Activated CD4-positive, alpha-beta T cell treated with anti-CD3 and anti-CD28 coated beads for 24 hours (primary cell): ENCODE measurements around the gene RHOJ.
"Not testable (repeated sequence)": the region's sequence is repeated elsewhere in the genome, so short reads cannot be mapped to it uniquely, and the experiment has no call there.

Experiments used
- DNase-seq, 2 donors: peaks; one replicate each; pipeline ENCODE4 v3.0.0-alpha.2; 2020; ENCODE audit warnings: low read depth in 2 of 2

Gene RHOJ

DNA sequence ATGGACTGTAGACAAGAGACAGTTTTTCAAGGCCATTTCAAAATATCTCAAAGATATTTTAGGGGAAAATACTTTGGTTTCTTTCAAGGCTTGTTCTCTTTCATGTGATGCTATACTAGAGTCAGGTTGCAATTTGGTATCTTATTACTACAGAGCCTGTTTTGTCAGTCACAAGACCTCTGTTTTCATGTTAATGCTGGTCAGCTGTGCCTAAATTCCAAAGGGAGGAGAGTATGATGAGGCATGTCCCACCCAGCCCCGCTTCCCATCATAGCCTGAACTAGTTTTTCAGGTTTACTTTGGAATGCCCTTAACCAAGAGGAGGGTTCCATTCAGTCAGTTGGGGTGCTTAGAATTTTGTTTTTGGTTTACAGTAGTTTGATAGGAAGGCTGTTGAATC, 61.9 kb downstream of the RHOJ start:
- DNase-seq = no peak

DNA sequence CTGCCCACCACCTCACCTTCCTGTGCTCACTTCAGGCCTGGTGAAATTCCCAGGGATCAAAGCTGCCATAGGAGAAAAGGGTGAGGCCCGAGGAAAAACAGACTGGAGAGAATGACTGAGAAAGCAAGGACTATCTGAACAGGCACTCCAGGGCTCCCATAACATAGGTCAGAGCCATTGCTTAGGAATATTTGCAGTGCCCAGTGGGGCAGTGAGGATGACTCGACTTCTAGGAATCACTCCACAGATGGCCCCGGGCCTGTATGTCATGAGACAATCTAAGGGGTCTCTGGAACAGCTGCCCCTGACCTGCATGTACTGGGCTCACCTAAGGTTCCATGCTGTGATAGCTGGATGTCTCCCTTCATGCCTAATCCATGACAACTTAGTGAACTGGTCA, 62.9 kb downstream of the RHOJ start:
- no peak for DNase-seq

DNA sequence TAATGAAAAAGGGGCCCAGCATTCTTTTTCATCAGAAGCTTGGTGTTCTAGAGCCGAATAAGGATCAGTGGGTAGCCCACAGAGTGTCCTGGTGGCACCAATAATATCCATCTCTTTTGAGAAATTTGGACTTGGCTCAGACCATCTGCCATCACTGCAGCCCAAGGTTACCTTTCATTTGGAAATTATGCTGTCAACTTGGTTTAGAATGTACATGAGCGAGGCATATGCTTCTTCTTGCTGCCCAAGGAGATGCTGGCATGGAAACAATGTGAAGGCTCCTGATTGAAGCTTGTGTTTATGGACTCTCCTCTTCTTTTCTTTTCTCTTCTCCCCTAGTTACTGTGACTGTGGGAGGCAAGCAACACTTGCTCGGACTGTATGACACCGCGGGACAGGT, 64.5 kb downstream of the RHOJ start:
- DNase-seq = no peak

DNA sequence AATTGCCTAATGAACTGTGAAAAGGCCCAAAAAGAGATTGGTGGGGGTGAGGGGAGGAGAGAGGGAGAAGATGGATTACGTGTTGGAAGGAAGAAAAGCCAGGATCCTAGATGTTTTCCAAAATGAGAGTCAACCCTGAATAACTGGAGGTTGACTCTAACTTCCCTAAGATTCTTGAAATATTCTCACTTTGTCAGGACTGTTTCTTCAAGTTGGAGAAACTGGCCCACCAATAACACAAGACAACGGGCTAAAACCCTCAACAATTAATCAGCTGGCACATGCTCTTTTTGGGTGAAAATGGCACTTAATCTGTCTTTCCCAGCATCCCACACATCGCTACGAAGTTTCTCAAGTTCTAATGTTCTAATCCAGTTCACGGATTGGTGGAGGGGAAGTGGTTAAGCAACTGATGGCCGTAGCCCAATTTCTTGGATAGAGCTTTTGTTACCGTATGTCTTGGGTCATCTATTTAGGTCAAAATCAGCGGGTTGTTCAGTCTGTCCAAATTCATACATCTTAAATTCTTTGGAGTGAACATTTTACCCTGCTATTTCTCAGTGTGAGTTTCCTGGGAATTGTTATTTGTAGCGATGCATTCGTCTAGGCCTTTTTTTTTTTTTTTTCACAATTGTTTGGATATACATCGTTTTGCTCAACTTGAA, 65.5 kb downstream of the RHOJ start:
- DNase-seq = no peak

DNA sequence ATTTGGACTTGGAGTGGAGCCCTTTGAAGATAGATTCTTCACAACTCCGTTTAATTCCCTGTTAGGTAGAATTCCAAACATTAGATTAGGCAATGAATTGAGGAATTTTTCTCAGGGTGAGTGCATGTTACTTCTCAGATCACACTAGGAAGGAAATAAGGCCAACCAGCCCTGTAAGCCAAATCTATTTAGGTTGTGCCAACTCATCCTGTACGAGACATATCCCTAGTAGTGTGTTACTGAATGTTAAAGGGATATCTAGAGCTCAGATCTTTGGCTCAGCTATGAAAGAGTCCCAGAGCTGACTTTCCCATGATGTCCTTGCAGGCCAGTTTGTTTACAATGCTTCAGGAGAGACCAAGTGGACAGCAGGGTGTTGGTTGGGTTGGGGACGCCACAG, 68.9 kb downstream of the RHOJ start:
- DNase-seq = no peak

DNA sequence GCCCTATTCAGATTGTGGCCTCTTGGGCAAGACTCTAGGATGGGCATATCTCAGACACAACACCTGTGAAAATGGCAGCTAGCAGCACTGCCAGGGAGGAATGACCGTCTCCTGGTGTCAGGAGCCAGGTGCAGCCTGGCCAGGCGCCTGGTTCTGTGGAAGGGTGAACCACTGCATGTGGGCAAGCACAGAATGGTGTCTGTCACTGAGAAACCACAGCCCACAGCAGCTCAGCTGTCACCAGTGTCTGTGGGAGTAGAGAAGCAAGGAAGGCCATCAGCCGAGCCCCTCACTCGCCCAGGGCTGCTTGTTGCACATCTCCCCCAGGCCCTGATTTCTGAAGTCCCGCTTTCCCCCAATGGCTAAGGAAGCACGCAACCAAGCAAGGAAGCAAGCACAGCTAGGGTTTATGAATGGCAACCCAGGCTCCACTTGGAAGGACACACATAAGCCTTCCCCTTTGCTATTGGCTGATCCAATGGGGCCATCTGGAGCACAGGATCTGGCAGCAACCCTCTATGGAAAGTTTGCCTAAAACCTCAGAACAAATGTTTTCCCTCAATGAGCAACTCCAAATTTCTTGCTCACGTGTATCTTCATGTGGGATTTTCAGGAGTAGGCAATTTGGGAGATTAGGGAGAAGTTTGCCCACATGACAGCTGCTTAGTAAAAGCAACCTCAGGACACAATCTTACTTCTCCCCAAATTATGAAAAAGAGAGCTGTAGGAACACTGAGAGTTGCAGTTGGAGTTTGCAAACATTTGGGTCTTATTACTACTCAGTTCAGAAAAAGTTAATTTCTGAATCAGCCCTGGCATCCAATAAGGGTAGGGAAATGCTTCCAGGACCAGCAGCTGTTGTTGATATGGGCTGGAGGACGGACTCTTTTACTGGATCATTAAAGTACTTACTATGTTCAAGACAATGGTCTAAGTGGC, 69.7 kb downstream of the RHOJ start:
- DNase-seq = no peak

DNA sequence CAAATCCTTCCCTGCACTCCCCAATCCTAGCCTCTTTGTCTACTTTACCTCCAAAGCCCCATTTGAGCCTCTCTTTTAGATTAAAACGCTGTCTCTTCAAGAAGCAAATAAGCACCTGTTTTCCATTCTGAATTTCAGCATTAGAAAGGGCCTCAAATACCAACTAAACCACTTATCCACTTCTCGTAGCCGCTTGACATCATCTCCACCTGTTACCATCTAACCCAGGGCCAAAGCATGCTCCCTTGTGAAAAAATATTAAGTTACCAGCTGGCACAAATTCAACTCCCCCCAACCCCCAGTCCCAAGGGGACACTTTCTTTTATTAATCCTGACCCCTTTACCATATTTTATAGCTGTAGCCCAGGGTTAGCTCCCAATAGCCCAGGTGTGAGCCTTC, 71.4 kb downstream of the RHOJ start:
- DNase-seq = no peak

DNA sequence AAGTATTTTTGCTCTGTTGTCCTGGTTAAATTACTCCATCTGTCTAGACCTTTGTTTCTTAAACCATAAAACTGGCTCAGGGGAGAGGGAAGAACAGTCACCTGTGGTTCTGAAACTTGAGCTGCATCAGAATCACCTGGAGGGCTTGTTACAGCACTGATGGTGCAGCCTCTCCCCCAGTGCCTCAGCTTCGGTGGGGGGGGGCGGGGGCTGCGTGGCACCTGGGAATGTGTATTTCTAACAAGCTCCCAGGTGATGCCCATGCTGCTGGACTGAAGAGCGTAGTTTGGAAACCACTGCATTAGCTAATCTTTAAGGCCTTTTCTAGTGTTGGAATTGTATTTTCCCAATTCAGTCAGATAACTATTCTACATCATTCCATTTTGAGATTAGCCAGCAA, 71.8 kb downstream of the RHOJ start:
- DNase-seq = no peak

DNA sequence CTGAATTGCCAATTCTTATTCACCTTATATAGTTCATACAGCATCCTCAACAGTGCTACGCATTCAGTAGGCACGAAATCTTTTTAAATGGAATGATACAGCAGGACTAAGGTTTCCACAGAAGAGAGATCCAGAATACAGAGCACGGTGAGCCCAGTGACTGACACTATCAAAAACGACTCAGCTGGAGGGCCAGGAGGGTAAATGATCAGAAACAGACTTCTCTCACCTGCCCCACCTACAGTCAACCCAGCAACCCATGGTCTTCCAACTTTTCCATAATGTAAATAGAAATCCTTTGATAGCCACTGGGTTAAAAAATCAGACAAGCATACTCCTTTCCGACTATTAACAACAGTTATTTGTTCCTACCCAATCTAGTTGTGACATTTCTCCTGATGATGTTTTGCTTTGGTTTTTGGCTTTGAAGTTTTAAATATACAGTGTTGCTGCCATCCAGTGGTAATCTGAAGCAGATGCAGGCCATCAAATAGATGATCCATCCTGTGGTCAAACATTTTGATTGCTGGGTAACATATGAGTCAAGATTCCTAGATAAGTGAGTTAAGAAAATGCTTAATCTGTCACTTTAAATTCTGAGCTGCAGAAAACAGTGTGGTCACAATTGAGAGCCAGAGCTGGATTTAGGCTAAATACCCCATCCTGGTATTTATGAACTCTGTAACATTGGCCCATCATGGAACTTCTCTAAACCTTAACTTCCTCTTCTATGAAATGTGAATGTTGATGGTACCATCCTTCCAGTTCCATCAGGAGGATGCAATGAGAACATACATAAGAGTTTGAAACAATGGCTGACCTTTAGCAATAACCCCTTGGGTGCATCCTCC, 72.5 kb downstream of the RHOJ start:
- DNase-seq = no peak

DNA sequence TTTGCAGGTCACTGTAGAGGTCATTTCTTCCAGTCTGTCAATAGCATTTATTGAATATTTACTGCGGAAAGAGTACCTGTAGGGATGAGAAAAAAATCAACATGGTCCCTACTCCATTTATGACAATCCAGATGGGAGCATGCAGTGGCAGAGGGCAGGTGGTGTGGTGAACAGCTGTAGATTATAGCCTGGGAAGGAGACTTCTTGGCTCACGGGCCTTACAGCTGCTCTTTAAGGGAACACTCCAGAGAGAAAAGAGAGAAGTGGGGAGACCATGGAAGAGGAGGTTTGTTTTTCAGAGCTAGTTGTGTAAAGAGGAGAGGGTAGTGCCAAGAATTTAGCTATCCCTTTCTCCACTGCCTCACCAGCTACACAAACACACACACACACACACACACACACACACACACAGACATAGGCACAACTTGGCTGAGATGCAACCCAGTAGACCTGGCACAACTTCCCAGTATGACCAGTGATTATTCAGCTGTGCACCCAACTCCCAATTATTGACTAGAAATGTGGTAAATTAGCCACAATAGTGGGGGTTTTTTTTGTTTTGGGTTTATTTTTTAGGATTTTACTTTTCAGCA, 73.4 kb downstream of the RHOJ start:
- no peak for DNase-seq

DNA sequence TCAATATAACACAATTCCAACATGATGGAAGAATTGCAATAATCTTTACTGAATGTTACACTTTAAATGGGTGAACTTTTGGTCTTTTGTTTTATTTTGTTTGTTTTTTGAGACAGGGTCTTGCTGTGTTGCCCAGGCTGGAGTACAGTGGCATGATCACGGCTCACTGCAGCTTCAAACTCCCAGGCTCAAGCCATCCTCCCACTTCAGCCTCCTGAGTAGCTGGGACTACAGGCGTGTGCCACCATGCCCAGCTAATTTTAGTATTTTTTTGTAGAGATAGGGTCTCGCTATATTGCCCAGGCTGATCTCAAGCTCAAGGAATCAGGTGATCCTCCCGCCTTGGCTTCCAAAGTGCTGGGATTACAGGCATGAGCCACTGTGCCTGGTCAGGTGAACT, 75.7 kb downstream of the RHOJ start:
- DNase-seq = not testable (repeated sequence)

DNA sequence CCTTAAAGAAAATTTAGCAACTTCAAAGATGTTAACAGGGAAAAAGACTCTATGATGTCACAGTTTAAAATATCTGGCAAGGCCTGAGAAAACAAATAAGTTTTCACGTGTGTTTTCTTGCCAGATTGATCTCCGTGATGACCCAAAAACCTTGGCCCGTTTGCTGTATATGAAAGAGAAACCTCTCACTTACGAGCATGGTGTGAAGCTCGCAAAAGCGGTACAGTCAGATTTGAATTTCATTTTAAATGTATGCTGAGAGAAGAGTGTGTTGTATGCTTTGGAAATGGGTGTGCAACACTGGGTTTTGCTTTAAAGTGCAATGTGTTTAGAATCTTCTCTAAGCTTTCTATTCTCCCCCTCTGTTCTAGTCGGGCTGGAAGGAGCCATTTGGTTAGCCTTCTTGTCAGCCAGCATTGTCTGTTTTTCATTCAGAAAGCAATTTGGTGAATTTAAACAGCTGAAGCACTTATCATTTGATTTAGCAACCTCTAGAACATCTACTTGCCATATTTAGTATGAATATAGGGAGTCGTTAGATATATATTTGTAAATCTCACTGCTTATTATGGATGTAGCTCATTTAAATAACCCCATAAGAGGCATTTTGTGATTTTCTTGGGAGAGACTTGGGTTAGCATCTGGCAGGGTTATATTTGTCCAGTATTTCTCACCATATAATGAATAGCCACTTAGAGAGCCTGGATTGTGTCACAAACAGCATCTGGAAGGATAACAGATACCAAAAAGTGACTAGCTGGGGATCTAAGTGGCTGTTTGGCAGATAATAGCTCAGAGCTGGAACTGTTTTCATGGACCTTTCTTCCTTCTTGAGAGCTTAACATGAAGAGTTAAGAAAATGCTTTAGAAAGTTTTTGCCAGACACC, 79.0 kb downstream of the RHOJ start:
- DNase-seq = no peak

DNA sequence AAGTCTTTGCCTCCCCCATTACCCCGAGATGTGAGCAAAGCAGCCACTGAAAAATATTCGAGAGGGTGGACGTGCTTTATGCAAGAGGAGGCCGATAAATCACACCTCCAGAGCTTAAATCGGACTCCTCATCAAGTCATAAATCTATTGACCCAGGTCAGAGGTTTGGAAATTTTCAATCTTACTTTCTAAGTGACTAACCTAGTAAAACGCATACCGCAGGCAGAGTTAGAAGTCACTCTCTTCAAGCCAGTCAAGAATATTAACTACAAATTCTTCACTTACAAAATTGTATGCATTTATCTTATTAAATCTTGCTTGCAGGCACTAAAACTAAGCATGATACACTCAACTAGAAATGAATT, 79.6 kb downstream of the RHOJ start:
- no peak for DNase-seq

DNA sequence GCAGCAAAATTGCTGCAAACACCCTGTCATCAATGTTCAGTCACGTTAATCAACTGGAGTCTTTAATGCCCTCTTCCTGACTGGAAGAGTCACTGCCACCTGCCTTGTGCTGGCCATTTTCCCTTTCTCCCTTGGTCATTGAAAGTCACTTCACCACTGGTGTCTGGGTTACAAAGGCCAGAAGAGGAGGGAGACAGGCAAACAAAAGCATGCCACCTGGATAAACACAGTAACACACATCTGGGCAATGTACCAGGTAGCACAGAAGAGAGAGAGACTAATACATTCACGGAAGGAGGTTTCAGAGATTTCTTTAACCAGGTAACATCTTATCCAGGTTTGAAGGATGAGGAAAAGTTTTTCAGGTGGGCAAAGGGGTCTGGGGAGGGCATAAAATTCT, 81.8 kb downstream of the RHOJ start:
- DNase-seq = no peak

DNA sequence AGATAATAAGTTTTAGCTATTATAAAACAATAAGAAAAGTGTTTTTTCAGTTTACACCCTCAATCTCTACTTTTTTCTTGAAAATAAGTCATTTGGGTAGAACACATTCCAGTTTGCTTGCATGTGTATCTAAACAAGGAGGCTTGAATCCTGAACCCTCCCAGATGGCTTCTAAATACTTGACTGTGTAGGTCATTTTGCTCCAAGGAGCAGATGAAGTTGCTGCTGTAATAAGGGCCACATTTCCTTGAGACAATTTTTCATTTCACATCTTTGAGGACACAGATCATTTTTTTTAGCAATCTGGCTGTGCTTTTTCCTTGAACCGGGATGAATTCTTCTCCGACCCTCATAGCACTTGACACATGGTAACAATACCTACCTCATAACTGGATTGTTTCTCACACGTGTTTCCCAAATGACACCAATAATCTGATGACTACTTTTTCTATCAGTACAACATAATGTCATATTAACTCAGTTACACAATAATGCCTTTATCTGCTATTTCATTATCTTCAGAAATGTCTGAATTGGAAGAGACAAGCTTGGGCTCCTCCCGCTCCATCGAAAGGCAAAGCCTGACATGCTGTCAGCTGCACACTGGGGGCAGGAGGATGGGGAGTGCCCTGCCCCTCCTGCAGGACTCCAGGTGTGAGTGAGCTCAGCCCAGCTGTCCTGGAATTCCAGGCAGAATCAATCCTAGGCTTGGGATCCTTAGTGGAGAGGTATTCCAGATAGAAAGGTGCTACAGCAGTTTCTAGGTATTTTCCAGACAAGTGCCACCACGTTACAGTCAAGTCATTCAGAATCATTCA, 83.6 kb downstream of the RHOJ start:
- no peak for DNase-seq

DNA sequence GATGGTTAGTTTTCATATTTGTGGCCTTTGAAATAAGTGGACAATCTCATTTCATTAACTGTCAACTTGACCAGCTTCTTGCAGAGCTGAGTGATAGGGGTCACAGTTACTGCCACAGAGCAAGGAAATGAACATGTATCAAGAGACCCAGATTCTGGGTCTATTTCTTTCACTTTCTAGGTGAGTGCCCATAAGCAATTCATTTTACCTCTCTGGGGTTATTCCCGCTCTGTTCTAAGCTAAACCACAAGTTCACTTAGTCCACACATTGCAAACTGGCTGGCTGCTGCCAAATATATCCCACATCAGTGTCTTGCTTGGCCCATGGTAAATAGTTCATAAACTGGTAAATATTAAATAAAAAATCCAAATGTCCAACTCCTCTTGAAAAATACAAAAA, 84.6 kb downstream of the RHOJ start:
- no peak for DNase-seq

DNA sequence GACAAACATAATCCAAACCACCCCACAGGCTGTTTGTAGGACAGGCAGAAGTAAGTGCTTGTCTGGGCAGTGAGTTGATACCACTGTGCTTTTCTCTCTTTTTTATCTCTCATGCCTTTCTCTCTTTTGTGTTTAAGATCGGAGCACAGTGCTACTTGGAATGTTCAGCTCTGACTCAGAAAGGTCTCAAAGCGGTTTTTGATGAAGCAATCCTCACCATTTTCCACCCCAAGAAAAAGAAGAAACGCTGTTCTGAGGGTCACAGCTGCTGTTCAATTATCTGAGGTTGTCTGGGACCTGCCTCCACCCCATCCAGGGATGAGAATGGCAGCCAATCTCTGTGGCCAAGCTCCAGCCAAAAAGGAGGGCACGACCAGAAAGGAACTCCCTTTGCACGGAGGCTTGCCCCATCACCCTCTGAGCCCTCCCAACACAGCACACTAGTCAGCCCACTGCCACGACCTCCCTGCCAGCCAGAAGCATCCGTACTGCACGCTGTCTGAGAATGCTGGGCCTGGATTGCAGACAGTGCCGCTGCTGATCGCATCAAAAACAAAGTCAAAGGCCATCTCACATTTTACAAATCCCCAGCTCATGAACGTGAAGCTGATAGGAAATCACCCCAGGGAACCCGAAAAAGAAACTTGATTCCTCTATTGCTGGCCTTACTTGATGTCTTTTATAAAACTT, 86.6 kb downstream of the RHOJ start:
- DNase-seq = no peak

DNA sequence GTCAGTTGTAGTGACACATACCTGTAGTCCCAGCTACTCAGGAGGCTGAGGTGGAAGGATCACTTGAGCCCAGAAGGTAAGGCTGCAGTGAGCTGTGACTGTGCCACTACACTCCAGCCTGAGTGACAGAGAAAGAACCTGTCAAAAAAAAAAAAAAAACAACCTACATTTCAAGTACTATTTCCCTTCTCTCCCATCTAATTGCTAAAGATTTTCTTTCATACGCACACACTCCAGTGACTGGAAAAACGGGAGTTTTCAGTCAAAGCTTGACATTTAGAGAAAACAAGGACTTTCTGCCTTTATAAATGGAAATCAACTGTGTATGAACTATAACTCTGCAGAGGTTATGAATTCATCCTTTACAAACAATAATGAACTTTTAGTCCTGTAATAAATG, 88.6 kb downstream of the RHOJ start:
- no peak for DNase-seq

DNA sequence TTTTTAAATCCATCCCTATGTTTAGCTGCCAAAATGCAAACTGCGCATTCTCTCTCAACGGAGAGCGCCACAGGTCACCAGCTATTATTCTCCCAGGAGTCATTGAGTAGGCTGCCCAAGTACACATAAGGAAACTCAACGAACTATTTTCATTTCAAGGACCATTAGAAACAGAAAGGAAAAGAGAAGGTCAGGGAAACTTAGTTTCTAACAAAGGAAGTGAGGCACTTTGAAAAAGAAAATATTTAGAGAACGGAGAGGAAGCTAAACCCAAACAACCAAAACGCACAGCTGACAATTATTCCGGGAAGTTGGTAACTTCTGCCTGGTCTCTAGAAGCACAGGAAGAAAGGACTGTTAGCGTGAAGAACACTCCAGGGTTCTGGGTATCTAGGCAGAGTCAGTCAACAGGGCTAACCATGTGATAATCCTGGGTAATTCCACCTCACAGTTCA, 91.0 kb downstream of the RHOJ start:
- no peak for DNase-seq
